Epidermal melanocyte (primary cell): ENCODE results near the gene ZCCHC7.
"Not testable (repeated sequence)": the region's sequence is repeated elsewhere in the genome, so short reads cannot be mapped to it uniquely, and the experiment has no call there.

ENCODE experiments used
- DNase-seq: peaks from one replicate; pipeline ENCODE4 v3.0.0; 2011; ENCODE audit warnings: low spot score; ENCODE audit not compliant: insufficient read length

The ZCCHC7 gene

GRCh38 chr9:37293664-37294524 is 173.5 kb downstream of the ZCCHC7 start:
- peak; percentile 48 for DNase-seq

GRCh38 chr9:37295178-37295577 is 174.8 kb downstream of the ZCCHC7 start:
- DNase-seq: no peak

GRCh38 chr9:37295796-37296195 is 175.4 kb downstream of the ZCCHC7 start:
- no peak for DNase-seq

- DNase-seq: no peak
These were observed 177.2 kb downstream of the ZCCHC7 start for GRCh38 chr9:37297592-37297991.

- no peak for DNase-seq
These were observed 180.2 kb downstream of the ZCCHC7 start for GRCh38 chr9:37300620-37301019.

- DNase-seq: no peak
These were observed 180.9 kb downstream of the ZCCHC7 start for GRCh38 chr9:37301042-37301853.

- DNase-seq: no peak
These were observed 181.4 kb downstream of the ZCCHC7 start for GRCh38 chr9:37301854-37302172.

GRCh38 chr9:37302277-37302676 is 181.9 kb downstream of the ZCCHC7 start:
- DNase-seq: no peak

- DNase-seq: not testable (repeated sequence)
These were observed 182.9 kb downstream of the ZCCHC7 start for GRCh38 chr9:37303272-37303671.

- DNase-seq: no peak
These were observed 188.8 kb downstream of the ZCCHC7 start for GRCh38 chr9:37309136-37309535.

- DNase-seq: no peak
These were observed 191.7 kb downstream of the ZCCHC7 start for GRCh38 chr9:37311938-37312708.

GRCh38 chr9:37324261-37324683 is 203.9 kb downstream of the ZCCHC7 start:
- DNase-seq: no peak

GRCh38 chr9:37324691-37325490 is 204.5 kb downstream of the ZCCHC7 start:
- DNase-seq: no peak

- no peak for DNase-seq
These were observed 205.4 kb downstream of the ZCCHC7 start for GRCh38 chr9:37325778-37326177.

GRCh38 chr9:37327553-37327952 is 207.2 kb downstream of the ZCCHC7 start:
- no peak for DNase-seq

GRCh38 chr9:37328556-37329227 is 208.3 kb downstream of the ZCCHC7 start:
- no peak for DNase-seq

- no peak for DNase-seq
These were observed 209.2 kb downstream of the ZCCHC7 start for GRCh38 chr9:37329576-37329975.

- no peak for DNase-seq
These were observed 211.5 kb downstream of the ZCCHC7 start for GRCh38 chr9:37331871-37332270.

GRCh38 chr9:37332578-37332977 is 212.2 kb downstream of the ZCCHC7 start:
- no peak for DNase-seq

- DNase-seq: no peak
These were observed 212.9 kb downstream of the ZCCHC7 start for GRCh38 chr9:37333288-37333687.
